GM21737 (cell line): Measurements from ENCODE around the gene TECTB.

ENCODE experiments used
- ATAC-seq: cut with Tn5 transposase; IDR thresholded peaks from one replicate; pipeline ENCODE4 v1.9.1; 2021; ENCODE audit warnings: mild to moderate bottlenecking, moderate library complexity; ENCODE audit not compliant: unreplicated experiment

Gene TECTB

DNA sequence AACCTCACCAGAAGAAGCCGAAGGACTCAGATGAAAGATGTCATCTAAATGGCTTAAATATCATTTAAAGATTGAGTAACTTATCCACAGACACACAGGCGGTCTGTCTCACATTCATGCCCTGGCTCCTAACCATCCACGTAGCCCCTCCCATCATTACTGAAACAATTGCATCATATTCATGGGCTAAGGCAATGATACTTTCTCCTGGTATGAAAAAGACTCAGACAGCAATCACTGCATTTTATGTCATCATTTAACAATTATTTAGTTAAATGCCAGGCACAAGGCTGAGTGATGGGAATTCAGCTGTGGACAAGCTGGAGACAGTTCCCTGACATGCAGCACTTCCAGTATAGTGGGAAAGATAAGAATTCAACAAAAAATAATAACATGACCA is 11.2 kb upstream of the TECTB start:
- no peak for ATAC-seq

DNA sequence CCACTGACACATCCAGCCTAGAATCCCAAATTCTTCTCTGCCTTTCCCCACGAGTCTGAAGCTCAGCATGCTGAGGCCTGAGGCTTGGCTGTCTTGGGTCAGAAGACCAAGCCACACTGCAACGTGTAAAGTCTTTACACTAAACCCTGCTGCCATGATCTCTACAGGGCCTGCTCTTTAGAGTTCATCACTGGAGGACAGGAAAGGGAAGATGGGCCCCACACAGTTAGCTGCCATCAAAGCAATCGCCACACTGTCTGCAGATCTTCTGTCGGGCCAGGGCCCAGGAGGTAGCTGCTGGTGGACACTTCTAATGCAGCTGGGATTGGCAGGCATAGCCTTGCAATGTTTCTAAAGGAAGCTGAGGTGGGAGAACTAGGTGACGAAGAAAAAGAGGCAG is 8.4 kb upstream of the TECTB start:
- no peak for ATAC-seq

- ATAC-seq: no peak
These were observed 7.5 kb upstream of the TECTB start for GRCh38 chr10:112275512-112276245.

DNA sequence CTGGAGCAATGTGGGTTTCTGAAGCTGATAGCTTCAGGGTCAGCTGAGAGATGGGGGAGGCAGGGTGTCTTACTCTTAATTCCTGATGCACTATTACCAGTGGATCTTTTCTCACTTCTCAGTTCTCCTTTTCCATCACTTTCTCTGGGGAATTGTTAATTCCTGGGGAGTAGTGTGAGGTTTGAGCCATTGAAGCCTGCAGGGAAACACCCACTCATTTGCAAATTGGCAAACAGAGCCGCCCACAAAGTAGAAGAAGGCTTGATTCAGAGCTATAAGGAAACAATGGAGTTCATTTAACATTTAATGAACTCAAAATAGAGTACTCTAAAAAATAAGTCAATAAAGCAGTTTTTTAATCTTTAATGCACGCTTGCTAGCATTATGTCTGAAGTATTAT is 4.3 kb upstream of the TECTB start:
- no peak for ATAC-seq

- no peak for ATAC-seq
These were observed 3.8 kb upstream of the TECTB start for GRCh38 chr10:112279433-112279832.

DNA sequence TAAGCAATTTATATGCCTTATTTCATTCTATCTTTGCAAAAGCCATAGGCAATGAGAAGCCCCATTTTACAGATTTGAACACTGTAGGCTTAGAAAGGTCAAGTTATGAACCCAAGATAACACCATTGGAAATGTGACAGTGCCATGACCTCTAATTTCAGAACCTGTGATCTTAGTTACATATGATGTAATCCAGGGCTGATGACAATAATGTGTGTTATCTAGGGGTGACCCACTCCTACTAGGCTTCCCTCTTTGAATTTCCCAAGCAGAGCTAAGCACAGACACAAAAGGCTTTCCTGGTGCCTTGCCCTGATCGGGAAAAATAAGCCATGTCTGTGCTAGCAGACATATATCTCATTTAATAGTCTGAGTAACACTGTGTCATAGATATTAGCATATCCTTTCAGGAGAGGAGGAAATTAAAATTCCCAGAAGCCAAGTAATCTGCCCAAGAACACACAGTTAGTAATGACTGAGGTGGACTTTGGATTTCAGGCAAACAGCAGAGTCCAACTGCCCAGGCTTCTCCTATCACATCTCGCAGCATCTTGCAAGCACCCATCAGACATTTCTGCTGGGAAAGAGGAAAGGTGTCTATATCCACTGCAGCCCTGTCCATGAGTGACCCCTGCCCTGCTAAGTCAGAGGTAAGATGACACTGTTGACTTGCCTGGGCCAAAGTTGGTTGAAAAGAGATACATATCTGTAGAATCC is 2.8 kb upstream of the TECTB start:
- no peak for ATAC-seq

- no peak for ATAC-seq
These were observed 1.1 kb upstream of the TECTB start for GRCh38 chr10:112282086-112282485.

DNA sequence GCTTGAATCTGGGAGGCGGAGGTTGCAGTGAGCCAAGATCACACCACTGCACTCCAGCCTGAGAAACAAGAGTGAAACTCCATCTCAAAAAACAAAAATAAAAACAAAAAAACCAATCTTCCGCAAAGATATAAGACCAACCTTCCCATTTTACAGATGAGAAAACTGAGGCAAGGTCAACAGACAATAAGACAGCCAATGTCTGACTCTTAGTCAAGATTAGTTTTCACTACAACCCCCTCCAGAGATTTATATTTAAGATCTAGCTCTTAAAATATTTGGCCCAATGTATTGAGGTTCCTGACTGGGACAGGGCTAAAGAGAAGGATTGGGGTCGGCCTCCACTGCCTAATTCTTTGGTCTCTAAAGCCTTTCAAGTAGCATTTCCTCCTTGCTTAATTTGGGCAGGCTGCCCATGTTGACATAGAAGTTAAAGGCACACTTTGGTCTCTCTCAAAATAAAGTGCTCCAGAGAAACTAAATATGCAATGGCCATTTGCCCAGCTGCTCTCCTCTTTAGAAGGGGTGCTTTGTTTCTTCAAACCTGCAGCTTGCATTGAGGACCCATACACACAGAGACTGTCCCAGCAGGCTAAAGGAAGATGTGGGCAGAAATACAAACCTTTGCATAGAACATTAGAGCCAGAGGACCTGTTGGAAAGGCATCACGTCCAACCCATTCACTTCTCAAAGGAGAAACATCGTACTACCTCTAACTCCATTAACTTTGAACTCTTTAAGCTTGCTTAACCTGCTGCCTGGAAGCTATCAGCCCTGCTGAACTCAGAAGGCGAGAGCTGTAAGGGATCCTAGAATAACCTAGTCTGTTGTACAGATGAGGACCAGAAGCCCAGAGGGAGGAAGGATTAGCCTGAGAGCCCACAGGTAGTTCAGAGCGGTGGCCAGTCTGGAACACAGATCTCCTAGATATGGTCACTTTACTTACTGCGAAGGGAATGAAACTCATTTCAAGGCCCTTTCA is 3.9 kb downstream of the TECTB start:
- ATAC-seq: no peak

- no peak for ATAC-seq
These were observed 4.6 kb downstream of the TECTB start for GRCh38 chr10:112287844-112288243.

DNA sequence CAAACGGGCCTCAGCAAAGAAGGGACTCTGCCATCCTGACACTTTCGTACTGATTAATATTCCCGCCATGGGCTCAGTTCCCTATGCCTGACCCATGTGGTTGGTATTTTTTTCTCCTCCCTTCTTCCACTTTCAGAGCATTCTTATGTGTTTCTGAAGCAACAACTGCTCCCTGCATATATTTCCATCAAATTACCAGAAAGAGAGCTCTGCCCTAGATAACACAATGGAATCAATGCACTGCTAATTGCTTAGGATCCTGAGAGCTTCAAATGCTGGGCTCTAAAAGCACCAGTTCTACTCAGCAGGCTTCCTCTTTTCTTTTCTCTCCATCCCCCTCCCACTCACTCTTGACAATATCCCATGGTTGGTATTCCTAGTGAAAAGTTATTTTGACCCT is 5.3 kb downstream of the TECTB start:
- no peak for ATAC-seq

GRCh38 chr10:112289373-112290053 is 6.3 kb downstream of the TECTB start:
- ATAC-seq: no peak

DNA sequence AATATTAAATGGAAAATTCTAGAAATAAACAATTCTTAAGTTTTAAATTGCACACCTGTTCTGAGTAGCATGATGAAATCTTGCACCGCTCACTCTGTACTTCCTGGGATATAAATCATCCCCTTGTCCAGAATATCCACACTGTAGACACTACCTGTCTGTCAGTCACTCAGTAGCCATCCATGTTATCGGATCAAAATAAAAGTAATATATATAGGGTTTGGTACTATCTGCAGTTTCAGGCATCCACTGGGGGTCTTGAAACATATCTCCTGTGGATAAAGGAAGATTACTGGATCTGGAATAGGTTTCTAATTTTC is 6.8 kb downstream of the TECTB start:
- no peak for ATAC-seq

DNA sequence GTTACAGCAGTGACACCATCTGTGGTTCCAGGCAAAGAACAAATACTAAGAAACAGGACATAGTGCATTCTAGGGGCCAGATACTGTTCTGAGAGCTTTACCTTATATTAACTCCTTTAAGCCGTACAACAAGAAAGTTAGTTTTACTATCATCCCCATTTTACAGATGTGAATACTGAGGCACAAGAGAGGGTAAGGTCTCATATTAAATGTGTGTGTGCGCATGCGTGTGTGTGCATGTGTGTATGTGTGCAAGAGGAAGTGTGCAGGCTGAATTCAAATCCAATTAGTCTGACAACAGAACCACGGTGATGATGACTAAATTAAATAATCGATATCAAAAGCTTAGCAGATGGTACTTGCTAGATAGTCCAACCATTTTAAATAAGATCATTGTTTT is 11.0 kb downstream of the TECTB start:
- ATAC-seq: no peak

DNA sequence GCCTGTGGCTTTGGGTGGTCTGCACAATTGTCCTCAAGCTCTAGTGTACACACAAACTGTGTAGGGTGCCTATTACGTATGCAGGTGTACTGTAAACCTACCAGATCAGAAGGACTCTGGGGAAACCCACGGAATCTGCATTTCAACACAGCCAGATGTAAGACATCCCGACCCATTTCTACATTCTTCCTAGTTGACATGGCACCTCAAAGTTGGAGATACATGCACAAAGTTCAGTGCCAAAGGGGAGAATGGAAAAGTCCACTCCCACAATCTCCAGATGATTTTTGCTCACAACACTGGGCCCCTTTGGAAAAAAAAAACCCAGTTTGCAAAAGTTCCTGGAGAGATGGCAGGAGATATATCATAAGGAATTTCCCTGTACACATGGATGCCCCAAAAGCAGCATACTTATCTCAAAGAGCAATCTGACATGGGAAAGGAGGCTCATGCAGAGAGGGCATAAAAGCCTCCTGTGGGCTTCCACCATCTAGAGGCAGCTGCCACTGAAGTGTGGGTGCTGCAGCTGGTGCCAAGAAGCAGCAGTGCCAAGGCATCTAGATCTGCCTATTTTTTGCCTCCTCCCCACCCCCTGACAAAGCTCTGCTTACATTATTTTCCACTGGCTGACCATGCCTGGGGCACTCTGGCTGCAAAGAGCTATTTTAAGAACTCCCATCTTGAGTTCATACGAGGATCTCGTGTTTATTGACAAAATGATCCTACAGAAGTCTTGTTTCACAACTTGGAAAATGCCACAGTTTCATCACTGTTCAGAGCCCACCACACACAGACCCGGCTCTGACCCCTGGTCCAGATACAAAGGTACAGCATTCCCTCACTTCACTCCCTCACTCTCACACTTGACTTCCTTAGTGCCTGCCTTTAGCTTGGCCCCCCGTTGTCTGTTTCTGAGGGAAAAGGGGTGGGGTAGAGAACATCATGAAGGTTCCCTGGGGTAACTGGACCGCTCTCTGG is 12.9 kb downstream of the TECTB start:
- no peak for ATAC-seq

DNA sequence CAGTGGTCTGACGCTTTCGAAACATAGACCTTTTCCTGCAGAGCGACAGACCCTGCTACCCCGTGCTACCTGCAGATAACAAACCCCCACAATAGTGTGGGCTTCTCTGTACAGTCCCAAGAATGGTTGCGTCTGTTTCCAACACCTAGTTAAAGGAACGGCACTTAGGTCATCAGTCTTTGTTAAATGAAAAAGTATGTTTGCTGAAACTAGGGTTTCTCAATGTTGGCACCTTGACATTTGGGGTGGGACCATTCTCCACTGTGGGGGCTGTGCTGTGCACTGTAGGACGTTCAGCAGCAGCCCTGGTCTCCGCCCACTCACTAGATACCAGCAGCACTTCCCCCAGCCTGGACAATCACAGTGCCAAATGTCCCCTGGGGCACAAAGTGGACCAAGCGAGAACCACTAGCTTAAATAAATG is 13.7 kb downstream of the TECTB start:
- ATAC-seq: no peak

- no peak for ATAC-seq
These were observed 15.4 kb downstream of the TECTB start for GRCh38 chr10:112298581-112298980.

DNA sequence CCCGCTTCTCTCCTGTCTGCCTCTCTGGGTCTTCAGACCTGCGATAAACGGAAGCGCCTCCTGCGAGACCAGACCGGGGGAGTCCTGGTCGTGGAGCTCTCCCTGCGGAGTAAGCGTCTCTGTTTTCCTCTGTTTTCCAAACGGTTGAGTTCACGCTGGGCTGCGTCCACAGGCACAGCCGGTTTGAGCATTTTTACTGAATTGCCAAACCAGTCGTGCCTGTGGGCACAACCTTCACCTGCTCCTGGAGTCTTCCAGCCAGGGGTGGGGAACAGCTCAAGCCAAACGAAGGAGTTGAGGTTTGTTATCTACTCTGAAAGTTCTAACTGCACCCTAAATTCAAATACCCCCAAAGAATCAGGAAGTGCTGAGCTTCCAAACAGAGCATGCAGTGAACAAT is 16.3 kb downstream of the TECTB start:
- ATAC-seq: no peak

DNA sequence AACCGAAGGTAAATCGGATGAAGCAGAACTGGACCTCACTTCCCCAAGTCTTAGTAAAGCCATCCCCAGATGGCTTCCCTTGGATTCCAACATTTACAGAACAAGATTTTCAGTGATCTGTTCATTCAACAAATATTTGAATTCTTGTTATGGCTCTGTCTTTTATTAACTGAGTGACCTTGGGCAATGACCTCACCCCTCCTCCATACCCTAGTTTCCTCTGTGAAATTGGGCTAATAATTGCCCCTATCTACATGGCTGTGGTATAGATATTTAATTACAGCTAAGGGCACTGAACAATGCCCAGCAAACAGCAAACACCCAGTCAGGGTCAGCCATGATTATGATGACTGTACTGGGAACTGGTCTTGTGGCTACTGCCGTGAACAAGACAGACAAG is 19.1 kb downstream of the TECTB start:
- ATAC-seq: no peak

DNA sequence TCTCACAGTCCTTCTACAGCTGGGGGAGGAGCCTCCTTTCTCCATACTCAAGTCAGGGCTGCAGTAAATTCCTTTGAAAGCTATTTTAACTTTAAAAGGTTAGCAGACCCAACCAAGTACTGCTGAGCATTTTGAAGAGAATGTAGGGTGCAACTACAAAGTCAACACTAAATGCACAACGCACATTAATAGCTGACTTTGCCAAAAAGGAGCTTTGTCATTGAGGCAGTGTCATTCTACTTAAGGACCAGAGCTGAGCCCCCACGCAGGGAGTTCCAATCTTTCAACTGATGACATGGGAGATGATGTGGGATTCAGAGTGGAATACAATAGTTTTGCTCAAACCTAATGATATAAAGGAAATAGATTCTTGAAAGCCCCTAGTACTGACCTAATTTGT is 20.3 kb downstream of the TECTB start:
- no peak for ATAC-seq
